ENCODE results near the gene STAG1.

GRCh38 chr3:136612512-136612911 lies 139.7 kb downstream of the STAG1 start:
- TF ChIP-seq ZNF394 (tag by site-specific recombination; IDR thresholded peaks at IDR 0.05; ENCODE audit: borderline replicate concordance), result no peak
- TF ChIP-seq, protein P1, sequence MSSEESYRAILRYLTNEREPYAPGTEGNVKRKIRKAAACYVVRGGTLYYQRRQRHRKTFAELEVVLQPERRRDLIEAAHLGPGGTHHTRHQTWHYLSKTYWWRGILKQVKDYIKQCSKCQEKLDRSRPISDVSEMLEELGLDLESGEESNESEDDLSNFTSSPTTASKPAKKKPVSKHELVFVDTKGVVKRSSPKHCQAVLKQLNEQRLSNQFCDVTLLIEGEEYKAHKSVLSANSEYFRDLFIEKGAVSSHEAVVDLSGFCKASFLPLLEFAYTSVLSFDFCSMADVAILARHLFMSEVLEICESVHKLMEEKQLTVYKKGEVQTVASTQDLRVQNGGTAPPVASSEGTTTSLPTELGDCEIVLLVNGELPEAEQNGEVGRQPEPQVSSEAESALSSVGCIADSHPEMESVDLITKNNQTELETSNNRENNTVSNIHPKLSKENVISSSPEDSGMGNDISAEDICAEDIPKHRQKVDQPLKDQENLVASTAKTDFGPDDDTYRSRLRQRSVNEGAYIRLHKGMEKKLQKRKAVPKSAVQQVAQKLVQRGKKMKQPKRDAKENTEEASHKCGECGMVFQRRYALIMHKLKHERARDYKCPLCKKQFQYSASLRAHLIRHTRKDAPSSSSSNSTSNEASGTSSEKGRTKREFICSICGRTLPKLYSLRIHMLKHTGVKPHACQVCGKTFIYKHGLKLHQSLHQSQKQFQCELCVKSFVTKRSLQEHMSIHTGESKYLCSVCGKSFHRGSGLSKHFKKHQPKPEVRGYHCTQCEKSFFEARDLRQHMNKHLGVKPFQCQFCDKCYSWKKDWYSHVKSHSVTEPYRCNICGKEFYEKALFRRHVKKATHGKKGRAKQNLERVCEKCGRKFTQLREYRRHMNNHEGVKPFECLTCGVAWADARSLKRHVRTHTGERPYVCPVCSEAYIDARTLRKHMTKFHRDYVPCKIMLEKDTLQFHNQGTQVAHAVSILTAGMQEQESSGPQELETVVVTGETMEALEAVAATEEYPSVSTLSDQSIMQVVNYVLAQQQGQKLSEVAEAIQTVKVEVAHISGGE (tag by site-specific recombination; conservative IDR thresholded peaks at IDR 0.05; ENCODE audit: low read depth), result no peak
- no peak for TF ChIP-seq WT1 (tag by site-specific recombination; IDR thresholded peaks at IDR 0.05)
- TF ChIP-seq, protein P2, sequence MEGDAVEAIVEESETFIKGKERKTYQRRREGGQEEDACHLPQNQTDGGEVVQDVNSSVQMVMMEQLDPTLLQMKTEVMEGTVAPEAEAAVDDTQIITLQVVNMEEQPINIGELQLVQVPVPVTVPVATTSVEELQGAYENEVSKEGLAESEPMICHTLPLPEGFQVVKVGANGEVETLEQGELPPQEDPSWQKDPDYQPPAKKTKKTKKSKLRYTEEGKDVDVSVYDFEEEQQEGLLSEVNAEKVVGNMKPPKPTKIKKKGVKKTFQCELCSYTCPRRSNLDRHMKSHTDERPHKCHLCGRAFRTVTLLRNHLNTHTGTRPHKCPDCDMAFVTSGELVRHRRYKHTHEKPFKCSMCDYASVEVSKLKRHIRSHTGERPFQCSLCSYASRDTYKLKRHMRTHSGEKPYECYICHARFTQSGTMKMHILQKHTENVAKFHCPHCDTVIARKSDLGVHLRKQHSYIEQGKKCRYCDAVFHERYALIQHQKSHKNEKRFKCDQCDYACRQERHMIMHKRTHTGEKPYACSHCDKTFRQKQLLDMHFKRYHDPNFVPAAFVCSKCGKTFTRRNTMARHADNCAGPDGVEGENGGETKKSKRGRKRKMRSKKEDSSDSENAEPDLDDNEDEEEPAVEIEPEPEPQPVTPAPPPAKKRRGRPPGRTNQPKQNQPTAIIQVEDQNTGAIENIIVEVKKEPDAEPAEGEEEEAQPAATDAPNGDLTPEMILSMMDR (tag by site-specific recombination; IDR thresholded peaks at IDR 0.05), result no peak
- no peak for TF ChIP-seq ZNF132 (tag by site-specific recombination; IDR thresholded peaks at IDR 0.05; ENCODE audit: borderline replicate concordance)
- TF ChIP-seq ZNF350 (tag by site-specific recombination; IDR thresholded peaks at IDR 0.05), result no peak
